ENCODE measurements around the gene GIMD1. TPM values are rescaled to one million over a fixed set of nuclear protein-coding genes. Genes with fewer than 3 reads are reported as not detected.

GIMD1 gene
- total RNA-seq, 1 donor: not detected

GRCh38 chr4:106353786-106354185 lies 14.8 kb downstream of the GIMD1 start:
- H3K4me3 ChIP-seq (ENCODE audit: low read depth, low read length): no peak overlapping the region
- DNase-seq (ENCODE audit: low read depth): no peak
- no peak for TF ChIP-seq CTCF (IDR thresholded peaks at IDR 0.05; ENCODE audit: insufficient read depth, low read length)

GRCh38 chr4:106351016-106351415 lies 17.6 kb downstream of the GIMD1 start:
- no peak for TF ChIP-seq CTCF (IDR thresholded peaks at IDR 0.05; ENCODE audit: insufficient read depth, low read length)
- no peak for DNase-seq (ENCODE audit: low read depth)
- H3K4me3 ChIP-seq (ENCODE audit: low read depth, low read length): no peak overlapping the region

- no peak for DNase-seq (ENCODE audit: low read depth)
- no peak overlapping the region for H3K4me3 ChIP-seq (ENCODE audit: low read depth, low read length)
- TF ChIP-seq CTCF (IDR thresholded peaks at IDR 0.05; ENCODE audit: insufficient read depth, low read length): no peak
Measured at GRCh38 chr4:106347167-106347566, 21.4 kb downstream of the GIMD1 start.

GRCh38 chr4:106344647-106344970 lies 24.0 kb downstream of the GIMD1 start:
- peak; percentile 67 for DNase-seq (ENCODE audit: low read depth)
- no peak overlapping the region for H3K4me3 ChIP-seq (ENCODE audit: low read depth, low read length)
- TF ChIP-seq CTCF (IDR thresholded peaks at IDR 0.05; ENCODE audit: insufficient read depth, low read length): no peak

DNA sequence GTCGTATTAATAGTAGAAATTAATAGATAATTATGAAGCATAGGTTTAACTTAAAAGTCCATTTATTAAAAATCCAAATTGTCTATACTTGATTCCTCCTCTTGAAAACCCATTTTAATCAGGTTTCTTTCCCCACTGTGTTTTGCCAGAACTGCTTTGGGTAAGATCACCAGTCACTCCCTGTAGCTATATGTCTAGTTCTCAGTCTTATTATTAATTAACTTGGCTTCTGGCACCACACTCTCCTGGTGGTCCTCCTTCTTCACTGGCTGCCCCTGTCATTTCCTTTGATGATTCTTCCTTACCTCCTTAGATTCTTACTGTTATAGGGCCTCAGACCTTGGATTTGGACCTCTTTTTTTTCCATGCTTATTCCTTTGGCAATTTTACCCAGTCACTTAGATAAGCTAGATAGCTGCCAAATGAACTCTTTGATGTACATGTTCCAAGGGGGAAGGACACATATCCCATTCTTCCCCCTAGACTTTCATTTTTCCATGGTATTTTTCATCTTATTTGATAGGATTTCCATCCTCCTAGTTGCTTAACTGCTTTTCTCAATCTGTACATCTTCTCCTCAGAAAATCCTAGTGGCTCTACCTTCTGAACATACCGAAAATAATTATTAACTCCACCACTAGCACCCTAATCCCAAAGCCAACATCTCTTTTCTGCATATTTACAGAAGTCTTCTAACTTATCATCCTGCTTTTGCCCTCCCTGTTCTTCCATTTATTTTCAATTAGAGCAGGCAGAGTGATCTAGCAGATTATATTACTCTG lies 24.5 kb downstream of the GIMD1 start:
- TF ChIP-seq CTCF (IDR thresholded peaks at IDR 0.05; ENCODE audit: insufficient read depth, low read length): no peak
- DNase-seq (ENCODE audit: low read depth): no peak
- no peak overlapping the region for H3K4me3 ChIP-seq (ENCODE audit: low read depth, low read length)

DNA sequence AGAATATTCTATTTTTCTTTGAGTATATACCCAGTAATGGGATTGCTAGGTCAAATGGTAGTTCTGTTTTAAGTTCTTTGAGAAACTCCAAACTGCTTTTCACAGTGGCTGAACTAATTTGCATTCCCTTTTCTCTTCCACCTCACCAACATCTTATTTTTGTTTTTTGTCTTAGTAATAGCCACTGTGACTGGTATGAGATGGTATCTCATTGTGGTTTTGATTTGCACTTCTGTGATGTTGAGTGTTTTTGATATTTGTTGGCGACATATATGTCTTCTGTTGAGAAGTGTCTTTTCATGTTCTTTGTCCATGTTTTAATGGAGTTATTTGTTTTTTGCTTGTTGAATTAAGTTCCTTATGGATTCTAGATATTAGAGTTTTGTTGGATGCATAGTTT lies 27.8 kb downstream of the GIMD1 start:
- DNase-seq (ENCODE audit: low read depth): no peak
- no peak for TF ChIP-seq CTCF (IDR thresholded peaks at IDR 0.05; ENCODE audit: insufficient read depth, low read length)
- H3K4me3 ChIP-seq (ENCODE audit: low read depth, low read length): no peak overlapping the region

DNA sequence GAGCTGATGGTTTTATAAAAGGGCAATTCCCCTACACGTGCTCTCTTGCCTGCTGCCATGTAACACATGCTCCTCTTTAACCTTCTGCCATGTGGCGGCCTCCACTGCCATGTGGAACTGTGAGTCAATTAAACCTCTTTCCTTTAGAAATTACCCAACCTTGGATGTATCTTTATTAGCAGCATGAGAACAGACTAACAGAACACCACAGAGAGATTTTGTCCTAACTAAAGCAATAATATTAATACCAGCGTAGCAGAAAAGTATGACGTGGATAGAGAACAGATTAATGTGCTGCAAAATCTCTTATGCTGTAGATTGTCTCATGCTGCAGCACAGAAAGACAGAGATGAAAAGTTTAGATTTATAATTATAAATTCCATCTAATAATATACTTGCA lies 29.1 kb downstream of the GIMD1 start:
- DNase-seq (ENCODE audit: low read depth): no peak
- no peak overlapping the region for H3K4me3 ChIP-seq (ENCODE audit: low read depth, low read length)
- no peak for TF ChIP-seq CTCF (IDR thresholded peaks at IDR 0.05; ENCODE audit: insufficient read depth, low read length)

All from fibroblast of the aortic adventitia (primary cell).